ENCODE data around the gene MTCL1. TPM values are rescaled to one million over a fixed set of nuclear protein-coding genes. Genes with fewer than 3 reads are reported as not detected.
A peak's percentile ranks its signal among the peaks of the same experiment; 100 is the strongest.

The MTCL1 gene
- total RNA-seq, 1 donor from 2014 or later = 59.3 TPM

- Mint-ChIP-seq H3K27me3 (ENCODE audit: low read depth, unreplicated experiment) (no peaks in the 10 kb centered on the region), H3K9me3 (ENCODE audit: unreplicated experiment) (peaks cover 6% of the 10 kb centered on the region), H3K4me3 (ENCODE audit: unreplicated experiment) (no peak overlapping the region), H3K36me3 (ENCODE audit: low read depth, unreplicated experiment) (peaks cover 31% of the 10 kb centered on the region), H3K27ac (ENCODE audit: unreplicated experiment) (no peak overlapping the region), H3K4me1 (ENCODE audit: low read depth, unreplicated experiment) (peaks cover 18% of the 10 kb centered on the region)
- Histone ChIP-seq H3K79me2 (ENCODE audit: insufficient read depth, low read length) (peaks cover 83% of the 10 kb centered on the region), H3K36me3 (ENCODE audit: insufficient read depth, low read length) (peaks cover 30% of the 10 kb centered on the region), H3K9me3 (ENCODE audit: insufficient read depth, low read depth, low read length) (no peaks in the 10 kb centered on the region), H2AFZ (ENCODE audit: low read depth, low read length) (no peak overlapping the region), H3K27ac (ENCODE audit: low read depth, low read length) (no peak overlapping the region), H3K27me3 (ENCODE audit: insufficient read depth, low read length) (no peaks in the 10 kb centered on the region), H3K4me2 (ENCODE audit: low read length) (no peak overlapping the region), H3K4me1 (ENCODE audit: insufficient read depth, low read length) (peaks cover 10% of the 10 kb centered on the region), H3K4me3 (ENCODE audit: insufficient read depth, low read depth, low read length) (no peak overlapping the region), H3K9ac (ENCODE audit: low read length) (no peak overlapping the region), H4K20me1 (ENCODE audit: insufficient read depth, low read length) (peaks cover 9% of the 10 kb centered on the region)
- DNase-seq (ENCODE audit: low read depth) (no peak), FAIRE-seq (no peak)
- TF ChIP-seq EZH2 (IDR thresholded peaks at IDR 0.05; ENCODE audit: insufficient read depth, low read length) (no peak), CTCF (IDR thresholded peaks at IDR 0.05; ENCODE audit: insufficient read depth, low read depth, low read length) (no peak)
Observed at GRCh38 chr18:8722946-8723820, 17.8 kb downstream of the MTCL1 start.

- H3K4me3 ChIP-seq (ENCODE audit: insufficient read depth, low read depth, low read length) = no peak overlapping the region
- H3K27ac Mint-ChIP-seq (ENCODE audit: unreplicated experiment) = peak overlapping the region; percentile 87
- no peak for DNase-seq (ENCODE audit: low read depth)
- H3K36me3 ChIP-seq (ENCODE audit: insufficient read depth, low read length) = peaks cover 23% of the 10 kb centered on the region
- no peaks in the 10 kb centered on the region for H3K27me3 ChIP-seq (ENCODE audit: insufficient read depth, low read length)
- H3K4me1 Mint-ChIP-seq (ENCODE audit: low read depth, unreplicated experiment) = peaks cover 20% of the 10 kb centered on the region
- H3K79me2 ChIP-seq (ENCODE audit: insufficient read depth, low read length) = peaks cover 84% of the 10 kb centered on the region
- no peaks in the 10 kb centered on the region for H3K27me3 Mint-ChIP-seq (ENCODE audit: low read depth, unreplicated experiment)
- H4K20me1 ChIP-seq (ENCODE audit: insufficient read depth, low read length) = peaks cover 4% of the 10 kb centered on the region
- H2AFZ ChIP-seq (ENCODE audit: low read depth, low read length) = no peak overlapping the region
- H3K9me3 ChIP-seq (ENCODE audit: insufficient read depth, low read depth, low read length) = no peaks in the 10 kb centered on the region
- peaks cover 29% of the 10 kb centered on the region for H3K36me3 Mint-ChIP-seq (ENCODE audit: low read depth, unreplicated experiment)
- H3K4me1 ChIP-seq (ENCODE audit: insufficient read depth, low read length) = peaks cover 10% of the 10 kb centered on the region
- H3K4me3 Mint-ChIP-seq (ENCODE audit: unreplicated experiment) = no peak overlapping the region
- no peak overlapping the region for H3K27ac ChIP-seq (ENCODE audit: low read depth, low read length)
- FAIRE-seq = no peak
- H3K4me2 ChIP-seq (ENCODE audit: low read length) = no peak overlapping the region
- peaks cover 6% of the 10 kb centered on the region for H3K9me3 Mint-ChIP-seq (ENCODE audit: unreplicated experiment)
- no peak for TF ChIP-seq CTCF (IDR thresholded peaks at IDR 0.05; ENCODE audit: insufficient read depth, low read depth, low read length)
- no peak for TF ChIP-seq EZH2 (IDR thresholded peaks at IDR 0.05; ENCODE audit: insufficient read depth, low read length)
- H3K9ac ChIP-seq (ENCODE audit: low read length) = no peak overlapping the region
Observed at GRCh38 chr18:8724452-8724851, 19.1 kb downstream of the MTCL1 start.

GRCh38 chr18:8726281-8726680 is 20.9 kb downstream of the MTCL1 start:
- no peak overlapping the region for H2AFZ ChIP-seq (ENCODE audit: low read depth, low read length)
- H3K79me2 ChIP-seq (ENCODE audit: insufficient read depth, low read length) = peaks cover 75% of the 10 kb centered on the region
- peaks cover 12% of the 10 kb centered on the region for H3K36me3 ChIP-seq (ENCODE audit: insufficient read depth, low read length)
- DNase-seq (ENCODE audit: low read depth) (no peak), FAIRE-seq (no peak)
- H3K9me3 Mint-ChIP-seq (ENCODE audit: unreplicated experiment) = peaks cover 6% of the 10 kb centered on the region
- no peaks in the 10 kb centered on the region for H3K27me3 Mint-ChIP-seq (ENCODE audit: low read depth, unreplicated experiment)
- H3K36me3 Mint-ChIP-seq (ENCODE audit: low read depth, unreplicated experiment) = peaks cover 32% of the 10 kb centered on the region
- no peak overlapping the region for H3K4me3 Mint-ChIP-seq (ENCODE audit: unreplicated experiment)
- H3K4me1 Mint-ChIP-seq (ENCODE audit: low read depth, unreplicated experiment) = peaks cover 31% of the 10 kb centered on the region
- peaks cover 4% of the 10 kb centered on the region for H4K20me1 ChIP-seq (ENCODE audit: insufficient read depth, low read length)
- no peaks in the 10 kb centered on the region for H3K27me3 ChIP-seq (ENCODE audit: insufficient read depth, low read length)
- TF ChIP-seq EZH2 (IDR thresholded peaks at IDR 0.05; ENCODE audit: insufficient read depth, low read length) (no peak), CTCF (IDR thresholded peaks at IDR 0.05; ENCODE audit: insufficient read depth, low read depth, low read length) (no peak)
- H3K9me3 ChIP-seq (ENCODE audit: insufficient read depth, low read depth, low read length) = no peaks in the 10 kb centered on the region
- H3K27ac Mint-ChIP-seq (ENCODE audit: unreplicated experiment) = no peak overlapping the region
- no peak overlapping the region for H3K4me2 ChIP-seq (ENCODE audit: low read length)
- H3K4me3 ChIP-seq (ENCODE audit: insufficient read depth, low read depth, low read length) = no peak overlapping the region
- no peak overlapping the region for H3K9ac ChIP-seq (ENCODE audit: low read length)
- H3K27ac ChIP-seq (ENCODE audit: low read depth, low read length) = no peak overlapping the region
- H3K4me1 ChIP-seq (ENCODE audit: insufficient read depth, low read length) = peaks cover 22% of the 10 kb centered on the region
